Right lobe of liver (tissue), 4 donors: ENCODE results near the gene RGL2.
"Not testable (repeated sequence)": the region's sequence is repeated elsewhere in the genome, so short reads cannot be mapped to it uniquely, and the experiment has no call there.

ENCODE experiments used
- POLR2A ChIP-seq: fragments of 450-650 bp; IDR thresholded peaks from one replicate; pipeline ENCODE4 v1.6.1; 2017; ENCODE audit warnings: antibody characterized with exemption, mild to moderate bottlenecking
- TF ChIP-seq, protein P1 (sequence below), 4 donors: fragments of 200-600 bp in 3 of 4; fragments of 450-650 bp in 1 of 4; IDR thresholded peaks; one replicate each; pipeline versions ENCODE4 v1.5.1 to v1.8.0; 2016 to 2022; ENCODE audit warnings: antibody characterized with exemption in 4 of 4, mild to moderate bottlenecking in 2 of 4
- donor health status: DM: no; HTN: no; CAD: no.
- donor health status: DM: no; HTN: no; CAD: no.
- donor health status: DM: no; HTN: yes; CAD: no.

DNA sequence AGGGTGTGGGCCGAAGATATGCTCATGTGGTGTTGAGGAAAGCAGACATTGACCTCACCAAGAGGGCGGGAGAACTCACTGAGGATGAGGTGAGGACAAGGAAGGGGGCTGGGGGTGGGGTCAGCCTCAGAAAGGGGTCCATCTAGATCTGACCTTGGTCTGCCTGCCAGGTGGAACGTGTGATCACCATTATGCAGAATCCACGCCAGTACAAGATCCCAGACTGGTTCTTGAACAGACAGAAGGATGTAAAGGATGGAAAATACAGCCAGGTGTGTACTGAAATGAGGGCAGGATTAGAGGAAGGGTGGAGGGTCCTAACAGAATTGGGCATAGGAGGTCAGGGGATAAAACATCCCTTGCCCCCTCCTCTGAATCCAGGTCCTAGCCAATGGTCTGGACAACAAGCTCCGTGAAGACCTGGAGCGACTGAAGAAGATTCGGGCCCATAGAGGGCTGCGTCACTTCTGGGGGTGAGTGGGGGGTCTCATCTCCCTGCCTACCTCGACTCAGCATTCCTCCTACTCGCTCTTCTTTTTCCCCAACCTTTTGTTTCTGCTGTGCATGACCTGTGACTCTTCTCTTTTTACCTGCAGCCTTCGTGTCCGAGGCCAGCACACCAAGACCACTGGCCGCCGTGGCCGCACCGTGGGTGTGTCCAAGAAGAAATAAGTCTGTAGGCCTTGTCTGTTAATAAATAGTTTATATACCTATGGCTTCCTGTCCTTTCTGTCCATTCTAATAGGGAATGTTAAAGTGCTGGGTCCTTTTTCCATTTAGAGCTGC, 22.8 kb downstream of the RGL2 start:
- TF ChIP-seq, protein P1, sequence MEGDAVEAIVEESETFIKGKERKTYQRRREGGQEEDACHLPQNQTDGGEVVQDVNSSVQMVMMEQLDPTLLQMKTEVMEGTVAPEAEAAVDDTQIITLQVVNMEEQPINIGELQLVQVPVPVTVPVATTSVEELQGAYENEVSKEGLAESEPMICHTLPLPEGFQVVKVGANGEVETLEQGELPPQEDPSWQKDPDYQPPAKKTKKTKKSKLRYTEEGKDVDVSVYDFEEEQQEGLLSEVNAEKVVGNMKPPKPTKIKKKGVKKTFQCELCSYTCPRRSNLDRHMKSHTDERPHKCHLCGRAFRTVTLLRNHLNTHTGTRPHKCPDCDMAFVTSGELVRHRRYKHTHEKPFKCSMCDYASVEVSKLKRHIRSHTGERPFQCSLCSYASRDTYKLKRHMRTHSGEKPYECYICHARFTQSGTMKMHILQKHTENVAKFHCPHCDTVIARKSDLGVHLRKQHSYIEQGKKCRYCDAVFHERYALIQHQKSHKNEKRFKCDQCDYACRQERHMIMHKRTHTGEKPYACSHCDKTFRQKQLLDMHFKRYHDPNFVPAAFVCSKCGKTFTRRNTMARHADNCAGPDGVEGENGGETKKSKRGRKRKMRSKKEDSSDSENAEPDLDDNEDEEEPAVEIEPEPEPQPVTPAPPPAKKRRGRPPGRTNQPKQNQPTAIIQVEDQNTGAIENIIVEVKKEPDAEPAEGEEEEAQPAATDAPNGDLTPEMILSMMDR (IDR thresholded peaks at IDR 0.05): not testable (repeated sequence)
- TF ChIP-seq POLR2A: not testable (repeated sequence)
